ENCODE data around the gene UQCC5.

DNA sequence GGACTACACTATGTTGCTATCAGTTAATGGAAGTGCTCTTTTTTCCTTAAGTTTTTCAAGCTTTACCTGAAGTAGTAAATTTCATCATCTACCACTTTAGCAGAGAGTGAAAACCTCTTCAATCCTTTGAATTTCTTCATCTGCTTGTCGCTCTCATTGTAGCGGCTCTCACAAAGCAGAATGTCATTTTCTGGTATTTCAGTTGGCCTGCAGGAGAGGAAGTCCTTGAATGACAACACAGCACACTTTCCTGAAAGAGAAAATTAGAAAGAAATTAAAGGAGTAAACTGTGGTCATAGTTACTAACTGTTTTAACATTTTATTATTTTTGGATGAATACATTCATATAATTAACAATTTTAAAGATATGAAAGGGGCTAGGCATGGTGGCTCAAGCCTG is 27.6 kb downstream of the UQCC5 start:
- TF ChIP-seq, protein P1, sequence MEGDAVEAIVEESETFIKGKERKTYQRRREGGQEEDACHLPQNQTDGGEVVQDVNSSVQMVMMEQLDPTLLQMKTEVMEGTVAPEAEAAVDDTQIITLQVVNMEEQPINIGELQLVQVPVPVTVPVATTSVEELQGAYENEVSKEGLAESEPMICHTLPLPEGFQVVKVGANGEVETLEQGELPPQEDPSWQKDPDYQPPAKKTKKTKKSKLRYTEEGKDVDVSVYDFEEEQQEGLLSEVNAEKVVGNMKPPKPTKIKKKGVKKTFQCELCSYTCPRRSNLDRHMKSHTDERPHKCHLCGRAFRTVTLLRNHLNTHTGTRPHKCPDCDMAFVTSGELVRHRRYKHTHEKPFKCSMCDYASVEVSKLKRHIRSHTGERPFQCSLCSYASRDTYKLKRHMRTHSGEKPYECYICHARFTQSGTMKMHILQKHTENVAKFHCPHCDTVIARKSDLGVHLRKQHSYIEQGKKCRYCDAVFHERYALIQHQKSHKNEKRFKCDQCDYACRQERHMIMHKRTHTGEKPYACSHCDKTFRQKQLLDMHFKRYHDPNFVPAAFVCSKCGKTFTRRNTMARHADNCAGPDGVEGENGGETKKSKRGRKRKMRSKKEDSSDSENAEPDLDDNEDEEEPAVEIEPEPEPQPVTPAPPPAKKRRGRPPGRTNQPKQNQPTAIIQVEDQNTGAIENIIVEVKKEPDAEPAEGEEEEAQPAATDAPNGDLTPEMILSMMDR (tag by site-specific recombination; IDR thresholded peaks at IDR 0.05) = no peak
- TF ChIP-seq FEZF1 (tag by site-specific recombination; IDR thresholded peaks at IDR 0.05) = no peak
- TF ChIP-seq ZBTB1 (tag by site-specific recombination; IDR thresholded peaks at IDR 0.05) = no peak
